Prostate gland (tissue), 2 donors: ENCODE measurements around the gene TMEM184A. TPM values are rescaled to one million over a fixed set of nuclear protein-coding genes. Genes with fewer than 3 reads are reported as not detected.

Source experiments
- DNase-seq: peaks from one replicate; pipeline ENCODE4 v3.0.0-alpha.2; 2019; ENCODE audit warnings: low spot score
- H3K27ac ChIP-seq, 2 donors: fragments of 200-600 bp; sonication (generic); 2 replicates each; pipeline ENCODE4 v1.5.1; 2017 to 2019
- H3K27me3 ChIP-seq: fragments of 200-600 bp; sonication (generic); replicated peaks from 2 replicates; pipeline ENCODE4 v1.5.1; 2019; ENCODE audit not compliant: insufficient read depth
- H3K36me3 ChIP-seq, 2 donors: fragments of 200-600 bp; sonication (generic); 1 replicate in 1 of 2; 2 replicates in 1 of 2; pipeline versions ENCODE4 v1.5.1 to v1.8.1; 2017 to 2019
- H3K4me1 ChIP-seq: fragments of 200-600 bp; sonication (generic); replicated peaks from 2 replicates; pipeline ENCODE4 v1.5.1; 2019
- H3K4me3 ChIP-seq, 2 donors: fragments of 200-600 bp; sonication (generic); 2 replicates each; pipeline ENCODE4 v1.5.1; 2017 to 2019
- H3K9me3 ChIP-seq: fragments of 200-600 bp; sonication (generic); 2 replicates; pipeline ENCODE4 v1.5.1; 2017
- CTCF ChIP-seq, 4 experiments: fragments of 200-600 bp in 2 of 4; fragments of 450-650 bp in 2 of 4; sonication (generic) in 2 of 4; IDR thresholded peaks; 1 replicate in 3 of 4; 2 replicates in 1 of 4; pipeline ENCODE4 v1.5.1; 2016 to 2019; ENCODE audit warnings: antibody characterized with exemption in 4 of 4, mild to moderate bottlenecking in 2 of 4, moderate library complexity in 2 of 4
- POLR2A ChIP-seq: fragments of 450-650 bp; IDR thresholded peaks from one replicate; pipeline ENCODE4 v1.6.1; 2016; ENCODE audit warnings: antibody characterized with exemption, mild to moderate bottlenecking
- POLR2AphosphoS5 ChIP-seq: sonication (generic); formaldehyde crosslinking; IDR thresholded peaks from one replicate; pipeline ENCODE4 v1.6.1; 2017; ENCODE audit warnings: antibody characterized with exemption
- WGBS: methylation state at CpG from one replicate; pipeline ENCODE4 v1.1.5; 2018; 5-methylcytosine and 5-hydroxymethylcytosine counted together
- intact Hi-C: fragments of 100-400 bp; cut with DNase I; formaldehyde crosslinking; loops from one replicate; pipeline ENCODE4 v1.14.2; 2022
- total RNA-seq, 2 donors: library from RNA; depleted of rRNA; stranded (reverse); fragments of >200 nt; gene quantifications; one replicate each; pipeline ENCODE4 v1.1.0, GENCODE V29; 2016

The TMEM184A gene
- total RNA-seq, 2 donors from 2014 or later, result 15.4 to 59.2 TPM

- Histone ChIP-seq H3K9me3 (no peaks in the 10 kb centered on the region), H3K4me3 (no peak overlapping the region), H3K27me3 (peaks cover 9% of the 10 kb centered on the region), H3K4me1 (no peaks in the 10 kb centered on the region), H3K36me3 (no peaks in the 10 kb centered on the region), H3K27ac (no peak overlapping the region)
- 94% methylated on average over 11 of the region's 11 CpGs for WGBS
- DNase-seq, result no peak
- TF ChIP-seq CTCF (IDR thresholded peaks at IDR 0.05) (no peak), POLR2A (no peak), POLR2AphosphoS5 (no peak)
- intact Hi-C loops, result no loop called here
Measured at GRCh38 chr7:1597791-1598190, 41.8 kb upstream of the TMEM184A start.

GRCh38 chr7:1597066-1597760 is 41.2 kb upstream of the TMEM184A start:
- intact Hi-C loops, result no loop called here
- Histone ChIP-seq H3K36me3 (no peaks in the 10 kb centered on the region), H3K27me3 (peaks cover 9% of the 10 kb centered on the region), H3K4me3 (no peak overlapping the region), H3K9me3 (no peaks in the 10 kb centered on the region), H3K4me1 (no peaks in the 10 kb centered on the region), H3K27ac (no peak overlapping the region)
- no peak for DNase-seq
- 83% methylated on average over 16 of the region's 16 CpGs for WGBS
- TF ChIP-seq POLR2AphosphoS5, result no peak
- no peak for TF ChIP-seq POLR2A
- no peak for TF ChIP-seq CTCF (IDR thresholded peaks at IDR 0.05)

- H3K27me3 ChIP-seq, result peaks cover 12% of the 10 kb centered on the region
- 68% methylated on average over 39 of the region's 39 CpGs for whole genome bisulfite sequencing
- DNase-seq, result no peak
Measured at GRCh38 chr7:1596181-1597043, 40.4 kb upstream of the TMEM184A start.

GRCh38 chr7:1595636-1596035 is 39.6 kb upstream of the TMEM184A start:
- TF ChIP-seq POLR2AphosphoS5, result no peak
- no peak for TF ChIP-seq POLR2A
- no peak for TF ChIP-seq CTCF (IDR thresholded peaks at IDR 0.05)
- Histone ChIP-seq H3K9me3 (no peaks in the 10 kb centered on the region), H3K4me1 (no peaks in the 10 kb centered on the region), H3K27ac (no peak overlapping the region), H3K27me3 (peaks cover 12% of the 10 kb centered on the region), H3K36me3 (no peaks in the 10 kb centered on the region), H3K4me3 (no peak overlapping the region)
- 68% methylated on average over 12 of the region's 12 CpGs for WGBS
- intact Hi-C loops, result no loop called here
- DNase-seq, result no peak

More at GRCh38 chr7:1596181-1597043, 40.4 kb upstream of the TMEM184A start:
- H3K36me3 ChIP-seq, result no peaks in the 10 kb centered on the region
- no peak for TF ChIP-seq POLR2A
- TF ChIP-seq CTCF (IDR thresholded peaks at IDR 0.05), result no peak
- no peak for TF ChIP-seq POLR2AphosphoS5
- H3K4me1 ChIP-seq, result no peaks in the 10 kb centered on the region
- intact Hi-C loops, result no loop called here
- H3K27ac ChIP-seq, result no peak overlapping the region
- no peak overlapping the region for H3K4me3 ChIP-seq
- H3K9me3 ChIP-seq, result no peaks in the 10 kb centered on the region
